Parietal lobe (tissue), 1 donor: ENCODE measurements around the gene LRRC46. TPM values are rescaled to one million over a fixed set of nuclear protein-coding genes. Genes with fewer than 3 reads are reported as not detected.

Source experiments
- total RNA-seq: library from RNA; depleted of rRNA; stranded (reverse); fragments of >200 nt; gene quantifications from one replicate; pipeline ENCODE4 v1.2.3, GENCODE V29; 2014

Gene LRRC46
- total RNA-seq: not detected

GRCh38 chr17:47831003-47831933, at the start of gene LRRC46, which contains the start of gene MRPL10:
Gene LRRC46 (plus strand): TSS chr17:47831670. CDS start chr17:47831990, 320 bp downstream.
Gene MRPL10 (minus strand): TSS chr17:47831541. CDS start chr17:47831511, 30 bp downstream.

DNA sequence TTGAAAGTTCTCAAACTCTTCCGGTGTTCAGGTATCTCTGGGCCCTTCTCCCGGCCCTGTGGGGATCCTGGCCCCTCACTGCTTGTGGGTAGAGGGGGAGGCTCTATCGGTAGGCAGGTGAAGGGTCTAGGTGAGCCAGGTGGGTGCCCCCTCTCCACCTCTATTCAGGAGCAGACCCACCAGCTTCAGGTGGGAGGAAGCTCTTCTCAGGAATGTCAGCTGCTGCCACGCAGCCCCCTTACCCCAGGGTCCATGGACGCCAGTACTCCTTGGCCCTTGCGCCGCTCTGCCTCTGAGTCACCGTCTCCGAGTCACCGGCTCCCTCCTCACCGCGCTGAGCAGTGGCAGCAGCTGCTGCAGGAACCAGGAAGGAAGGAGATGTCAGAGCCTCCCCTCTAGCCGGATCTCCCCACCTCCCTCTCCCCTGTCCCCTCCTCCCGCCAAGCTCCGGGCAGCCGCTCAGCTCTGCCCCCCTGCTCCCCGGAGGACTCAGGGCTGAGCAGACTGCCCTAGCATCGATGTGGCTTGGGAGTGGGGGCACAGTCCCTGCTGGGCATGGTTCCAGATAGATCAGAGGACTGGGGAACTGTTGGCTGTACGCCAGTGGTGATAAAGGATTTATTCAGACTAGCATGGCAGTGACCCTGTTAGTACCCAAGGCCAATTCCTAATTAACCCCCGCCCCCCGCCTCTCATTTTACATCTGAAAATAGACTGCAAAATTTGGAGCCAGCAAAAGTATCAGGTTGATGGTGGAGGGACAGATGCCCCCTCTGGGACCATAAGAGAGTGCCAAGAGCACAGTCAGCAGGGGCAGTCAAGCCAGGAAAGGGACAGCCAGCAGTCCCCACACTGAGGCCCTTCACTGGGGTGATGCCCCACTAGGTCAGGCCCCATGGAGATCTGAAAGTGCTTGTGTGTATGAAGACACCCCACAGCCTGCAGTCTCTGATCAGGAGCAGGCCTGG, 9.8 kb upstream of the LRRC46 start, which contains the start of gene OSBPL7:
TSS of gene OSBPL7 (minus strand) at position 371 of the 968 bp plus-strand sequence. CDS start 1,516 bp downstream, outside the sequence.

DNA sequence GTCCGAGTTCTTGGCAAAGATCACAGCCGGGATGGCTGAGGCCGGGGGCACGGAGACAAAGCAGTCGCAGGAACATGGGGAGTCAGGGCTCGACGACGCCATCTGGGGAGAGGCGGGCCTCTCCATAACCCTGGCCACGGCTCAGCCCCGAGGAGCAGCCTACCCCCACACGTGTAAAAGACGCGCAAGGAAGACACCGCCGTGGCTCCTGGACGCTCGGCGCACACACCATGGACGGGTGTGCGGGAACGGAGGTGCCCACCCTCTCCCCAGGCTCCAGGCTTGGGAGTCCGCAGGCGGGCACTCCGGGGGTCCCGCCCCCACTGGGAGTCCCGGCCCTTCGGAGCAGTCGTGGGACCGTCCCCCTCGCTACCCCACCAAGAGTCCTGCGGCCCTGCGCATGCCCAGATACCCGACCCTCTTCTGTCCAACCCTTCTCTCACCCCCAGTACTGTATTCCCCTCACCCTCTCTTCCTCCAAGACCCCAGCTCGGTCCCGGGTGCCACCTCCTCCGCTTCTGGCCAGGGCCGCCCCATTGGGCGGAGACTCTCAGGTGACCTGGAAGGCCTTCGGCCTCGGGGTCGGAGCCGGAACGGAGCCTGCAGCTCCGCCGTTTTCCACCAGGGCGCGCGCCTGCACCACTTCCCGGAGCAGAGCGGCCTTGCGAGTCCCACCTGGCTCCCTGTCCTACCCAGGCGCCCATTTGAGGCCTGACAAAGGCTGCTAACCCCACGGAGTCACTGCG, 9.4 kb downstream of the LRRC46 start, which contains the start of gene SCRN2:
TSS of gene SCRN2 (minus strand) at position 532 of the 746 bp plus-strand sequence. CDS start at position 102, 430 bp downstream.

DNA sequence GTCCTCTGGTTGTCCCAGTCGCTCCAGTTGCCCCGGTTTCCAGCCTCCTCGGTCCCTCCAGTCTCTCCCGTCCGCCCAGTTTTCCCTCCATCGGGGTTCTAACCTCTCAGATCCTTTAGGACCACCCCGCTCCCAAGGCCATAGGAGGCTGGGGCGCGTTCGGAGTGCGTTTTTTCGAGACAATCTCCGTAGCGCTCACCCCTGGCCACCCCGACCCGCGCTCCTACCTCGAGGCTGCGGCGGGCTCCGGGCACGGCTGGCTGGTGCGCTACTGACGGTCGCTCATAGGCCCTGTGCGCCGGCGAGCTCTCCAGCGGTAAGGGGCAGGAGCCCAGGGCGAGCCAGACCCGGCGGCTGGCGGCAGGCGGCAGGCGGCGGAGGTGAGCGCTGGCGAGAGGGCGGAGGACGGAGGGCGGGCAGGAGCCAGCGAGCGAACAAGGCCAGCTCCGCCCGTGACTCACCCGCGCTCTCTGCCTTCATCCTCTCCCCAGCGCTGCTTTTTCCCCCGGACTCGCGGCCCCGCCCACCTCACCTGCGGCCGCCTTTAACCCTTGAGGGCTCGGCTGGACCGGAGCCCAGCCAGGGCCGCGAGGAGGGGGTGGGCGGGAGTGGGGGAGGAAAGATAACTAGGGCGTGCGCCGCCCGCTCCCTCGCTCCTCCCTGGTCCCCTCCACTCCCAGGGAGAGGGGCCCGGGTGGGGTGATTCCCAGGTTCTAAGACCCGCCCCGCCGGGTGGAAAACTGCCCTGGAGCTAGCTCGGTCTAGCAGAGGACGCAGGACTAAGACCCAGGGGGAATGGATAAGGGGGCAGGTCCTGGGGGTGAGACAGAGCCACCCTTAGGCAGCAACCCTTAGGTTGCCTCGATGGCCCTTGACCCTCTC, 19.5 kb downstream of the LRRC46 start, which contains the start of gene SP6:
TSS of gene SP6 (minus strand) at position 472 of the 882 bp plus-strand sequence. CDS start 2,734 bp downstream, outside the sequence.

Other genes with a start within 250 kb of the LRRC46 start
- 156 TPM for gene KPNB1, start 181.8 kb upstream of the LRRC46 start, total RNA-seq
- 19.1 TPM for gene TBKBP1, start 137.5 kb upstream of the LRRC46 start, total RNA-seq
- not detected for gene TBX21, start 98.4 kb upstream of the LRRC46 start, total RNA-seq
- gene OSBPL7, start 9.9 kb upstream of the LRRC46 start, total RNA-seq: 17.8 TPM
- 13.5 TPM for gene MRPL10, start 129 bp upstream of the LRRC46 start, total RNA-seq
- gene SCRN2, start 9.6 kb downstream of the LRRC46 start, total RNA-seq: 37.6 TPM
- not detected for gene SP6, start 19.5 kb downstream of the LRRC46 start, total RNA-seq
- 1.3 TPM for gene SP2, start 64.6 kb downstream of the LRRC46 start, total RNA-seq
- gene PNPO, start 109.9 kb downstream of the LRRC46 start, total RNA-seq: 6.9 TPM
- not detected for gene PRR15L, start 126.2 kb downstream of the LRRC46 start, total RNA-seq
- 117 TPM for gene CDK5RAP3, start 139.4 kb downstream of the LRRC46 start, total RNA-seq
- gene COPZ2, start 206.1 kb downstream of the LRRC46 start, total RNA-seq: not detected
- 32.9 TPM for gene NFE2L1, start 216.7 kb downstream of the LRRC46 start, total RNA-seq